Fibroblast of skin of scalp (primary cell): ENCODE data around the gene PIK3IP1.

Source experiments
- DNase-seq: peaks from one replicate; pipeline ENCODE4 v3.0.0-alpha.2; 2013

PIK3IP1 gene

GRCh38 chr22:31278626-31279326, 13.5 kb downstream of the PIK3IP1 start:
- no peak for DNase-seq

- DNase-seq, result no peak
These were observed 14.1 kb downstream of the PIK3IP1 start for GRCh38 chr22:31278151-31278621.

GRCh38 chr22:31277741-31278140, 14.5 kb downstream of the PIK3IP1 start:
- no peak for DNase-seq

DNA sequence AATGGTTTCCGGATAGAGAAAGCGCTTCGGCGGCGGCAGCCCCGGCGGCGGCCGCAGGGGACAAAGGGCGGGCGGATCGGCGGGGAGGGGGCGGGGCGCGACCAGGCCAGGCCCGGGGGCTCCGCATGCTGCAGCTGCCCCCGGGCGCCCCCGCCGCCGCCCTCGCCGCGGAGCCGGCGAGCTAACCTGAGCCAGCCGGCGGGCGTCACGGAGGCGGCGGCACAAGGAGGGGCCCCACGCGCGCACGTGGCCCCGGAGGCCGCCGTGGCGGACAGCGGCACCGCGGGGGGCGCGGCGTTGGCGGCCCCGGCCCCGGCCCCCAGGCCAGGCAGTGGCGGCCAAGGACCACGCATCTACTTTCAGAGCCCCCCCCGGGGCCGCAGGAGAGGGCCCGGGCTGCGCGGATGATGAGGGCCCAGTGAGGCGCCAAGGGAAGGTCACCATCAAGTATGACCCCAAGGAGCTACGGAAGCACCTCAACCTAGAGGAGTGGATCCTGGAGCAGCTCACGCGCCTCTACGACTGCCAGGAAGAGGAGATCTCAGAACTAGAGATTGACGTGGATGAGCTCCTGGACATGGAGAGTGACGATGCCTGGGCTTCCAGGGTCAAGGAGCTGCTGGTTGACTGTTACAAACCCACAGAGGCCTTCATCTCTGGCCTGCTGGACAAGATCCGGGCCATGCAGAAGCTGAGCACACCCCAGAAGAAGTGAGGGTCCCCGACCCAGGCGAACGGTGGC, 15.7 kb downstream of the PIK3IP1 start:
- DNase-seq, result no peak

GRCh38 chr22:31275576-31275975, 16.7 kb downstream of the PIK3IP1 start:
- DNase-seq, result no peak

- DNase-seq, result no peak
These were observed 17.3 kb downstream of the PIK3IP1 start for GRCh38 chr22:31275018-31275417.

- DNase-seq, result no peak
These were observed 18.3 kb downstream of the PIK3IP1 start for GRCh38 chr22:31274017-31274416.

DNA sequence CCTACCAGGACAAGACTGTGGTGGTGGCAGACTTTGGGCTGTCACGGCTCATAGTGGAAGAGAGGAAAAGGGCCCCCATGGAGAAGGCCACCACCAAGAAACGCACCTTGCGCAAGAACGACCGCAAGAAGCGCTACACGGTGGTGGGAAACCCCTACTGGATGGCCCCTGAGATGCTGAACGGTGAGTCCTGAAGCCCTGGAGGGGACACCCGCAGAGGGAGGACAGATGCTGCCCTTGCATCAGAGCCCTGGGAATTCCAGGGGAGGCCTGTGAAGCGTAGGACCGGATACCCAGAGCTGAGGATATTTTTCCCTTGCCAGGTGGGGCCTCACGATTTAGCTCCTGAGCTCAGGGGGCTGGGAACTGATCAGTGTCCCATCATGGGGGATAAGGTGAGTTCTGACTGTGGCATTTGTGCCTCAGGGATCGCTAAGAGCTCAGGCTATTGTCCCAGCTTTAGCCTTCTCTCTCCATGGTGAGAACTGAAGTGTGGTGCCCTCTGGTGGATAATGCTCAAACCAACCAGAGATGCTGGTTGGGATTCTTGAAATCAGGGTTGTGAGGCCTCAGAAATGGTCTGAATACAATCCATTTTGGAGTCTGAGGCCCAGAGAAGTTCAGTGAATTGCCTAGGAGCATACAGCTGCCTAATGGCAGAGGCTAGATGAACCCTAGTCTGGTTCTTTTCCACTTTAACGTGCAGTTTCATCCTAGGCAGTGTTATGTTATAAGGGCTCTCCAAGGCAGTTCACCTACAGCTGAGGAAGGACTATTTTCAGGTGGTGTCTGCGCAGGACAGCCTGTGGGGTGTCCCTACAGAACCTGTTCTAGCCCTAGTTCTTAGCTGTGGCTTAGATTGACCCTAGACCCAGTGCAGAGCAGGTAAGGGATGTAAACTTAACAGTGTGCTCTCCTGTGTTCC, 19.5 kb downstream of the PIK3IP1 start:
- peak; percentile 67 for DNase-seq

DNA sequence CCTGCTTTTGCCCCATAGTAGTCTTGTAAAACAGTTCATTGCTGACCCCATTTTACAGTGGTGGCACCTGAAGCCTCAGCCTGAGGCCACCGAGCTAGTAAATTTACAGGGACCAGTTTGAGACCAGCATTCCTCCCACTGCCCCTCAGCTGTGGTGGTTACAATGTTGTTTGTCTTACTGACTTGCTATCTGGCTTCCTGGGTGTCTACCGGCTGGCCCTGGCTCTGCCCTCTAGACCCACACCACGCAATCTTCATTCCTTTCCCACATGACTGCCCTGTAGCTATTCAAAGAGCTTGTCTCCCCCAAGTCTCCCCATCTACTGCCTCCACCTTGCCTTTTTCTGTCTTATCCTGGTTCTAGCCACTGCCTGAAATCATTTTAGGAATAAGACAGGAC, 20.8 kb downstream of the PIK3IP1 start:
- DNase-seq, result no peak

GRCh38 chr22:31271026-31271425, 21.3 kb downstream of the PIK3IP1 start:
- DNase-seq, result no peak

DNA sequence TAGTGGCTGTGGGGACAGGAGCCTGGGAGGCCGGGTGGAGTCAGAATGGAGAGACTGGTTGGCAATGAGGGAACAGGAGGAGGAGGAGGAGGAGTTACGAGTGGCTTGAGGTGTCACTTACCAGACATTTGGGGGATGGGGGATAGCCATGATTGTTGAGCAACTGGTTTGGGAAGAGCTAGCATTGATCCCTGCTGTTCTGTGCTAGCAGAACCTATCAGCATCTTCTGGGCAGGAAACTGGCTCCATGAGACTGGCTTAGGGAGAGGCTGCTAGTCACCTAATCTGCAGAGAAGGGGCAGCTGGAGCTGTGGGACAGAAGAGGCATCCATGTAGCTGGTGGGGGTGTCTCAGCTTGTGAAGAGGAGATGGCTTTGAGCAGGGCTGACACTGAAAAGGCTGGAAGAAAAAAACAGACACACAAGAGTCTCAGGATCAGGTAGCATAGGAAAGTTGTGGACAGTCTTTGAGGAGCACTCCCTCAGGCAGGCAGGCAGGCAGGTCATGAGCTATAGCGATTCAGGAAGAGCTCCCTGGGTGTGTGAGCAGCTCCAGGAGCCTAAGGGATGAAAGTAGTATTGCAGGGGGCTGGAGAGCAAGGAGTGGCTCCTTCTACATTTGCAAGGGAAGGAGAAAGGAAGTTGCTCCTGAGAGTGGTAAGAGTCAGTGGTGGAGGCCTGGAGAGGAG, 22.3 kb downstream of the PIK3IP1 start:
- DNase-seq, result no peak

DNA sequence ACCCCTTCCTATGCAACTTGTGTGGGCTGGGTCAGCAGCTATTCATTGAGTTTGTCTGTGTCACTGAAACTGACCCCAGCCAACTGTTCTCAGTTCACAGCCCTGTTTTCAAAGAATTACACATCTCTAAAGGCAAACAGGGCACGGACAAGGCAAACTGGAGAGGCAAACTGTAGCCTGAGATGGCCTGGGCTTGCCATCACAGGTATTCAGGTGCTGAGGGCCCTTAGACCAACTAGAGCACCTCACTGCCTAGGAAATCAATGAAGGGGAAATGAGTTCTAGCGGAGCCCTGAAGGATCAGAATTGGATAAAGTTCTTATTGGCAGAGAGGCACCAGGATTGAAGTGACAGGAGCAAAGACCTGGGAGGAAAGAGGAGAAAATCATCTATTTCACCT, 24.0 kb downstream of the PIK3IP1 start:
- DNase-seq, result no peak

GRCh38 chr22:31263896-31264640, 28.2 kb downstream of the PIK3IP1 start:
- no peak for DNase-seq

DNA sequence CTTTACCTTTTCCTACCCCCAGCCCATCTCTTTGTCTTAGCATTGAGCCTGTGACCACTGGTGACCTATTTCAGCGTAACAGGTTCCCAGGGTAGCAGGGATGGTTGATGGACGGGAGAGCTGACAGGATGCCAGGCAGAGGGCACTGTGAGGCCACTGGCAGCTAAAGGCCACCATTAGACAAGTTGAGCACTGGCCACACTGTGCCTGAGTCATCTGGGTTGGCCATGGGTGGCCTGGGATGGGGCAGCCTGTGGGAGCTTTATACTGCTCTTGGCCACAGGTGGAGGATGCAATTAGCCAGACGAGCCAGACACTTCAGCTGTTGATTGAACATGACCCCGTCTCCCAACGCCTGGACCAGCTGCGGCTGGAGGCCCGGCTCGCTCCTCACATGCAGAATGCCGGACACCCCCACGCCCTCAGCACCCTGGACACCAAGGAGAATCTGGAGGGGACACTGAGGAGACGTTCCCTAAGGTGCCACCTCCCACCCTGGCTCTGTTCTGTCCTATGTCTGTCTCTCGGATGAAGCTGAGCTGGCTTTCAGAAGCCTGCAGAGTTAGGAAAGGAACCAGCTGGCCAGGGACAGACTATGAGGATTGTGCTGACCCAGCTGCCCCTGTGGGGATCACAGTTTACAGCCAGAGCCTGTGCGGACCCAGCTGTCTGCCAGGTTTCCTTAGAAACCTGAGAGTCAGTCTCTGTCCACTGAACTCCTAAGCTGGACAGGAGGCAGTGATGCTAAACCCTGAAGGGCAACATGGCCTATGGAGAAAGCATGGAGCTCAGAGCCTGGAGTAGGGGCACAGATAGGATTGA, 29.8 kb downstream of the PIK3IP1 start:
- DNase-seq, result no peak

DNA sequence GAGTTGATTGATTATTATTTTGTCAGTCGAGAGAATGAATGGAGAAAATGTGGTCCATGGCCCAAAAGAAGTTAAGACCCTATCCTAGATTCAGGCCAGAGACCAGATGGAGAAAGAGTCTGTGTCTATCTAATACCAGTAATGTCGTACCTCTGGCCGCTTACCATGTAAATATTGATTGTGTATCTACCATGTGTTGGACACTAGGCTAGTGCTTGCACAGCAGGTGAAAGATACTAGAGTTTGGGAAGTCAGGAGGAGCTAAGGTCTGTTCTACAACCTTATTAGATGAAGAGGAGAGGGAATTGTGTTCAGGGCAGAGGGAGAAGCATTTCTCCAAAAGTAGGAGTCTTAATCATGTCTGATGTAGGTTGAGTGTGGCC, 31.8 kb downstream of the PIK3IP1 start:
- no peak for DNase-seq

GRCh38 chr22:31259798-31260473, 32.4 kb downstream of the PIK3IP1 start:
- DNase-seq, result no peak

DNA sequence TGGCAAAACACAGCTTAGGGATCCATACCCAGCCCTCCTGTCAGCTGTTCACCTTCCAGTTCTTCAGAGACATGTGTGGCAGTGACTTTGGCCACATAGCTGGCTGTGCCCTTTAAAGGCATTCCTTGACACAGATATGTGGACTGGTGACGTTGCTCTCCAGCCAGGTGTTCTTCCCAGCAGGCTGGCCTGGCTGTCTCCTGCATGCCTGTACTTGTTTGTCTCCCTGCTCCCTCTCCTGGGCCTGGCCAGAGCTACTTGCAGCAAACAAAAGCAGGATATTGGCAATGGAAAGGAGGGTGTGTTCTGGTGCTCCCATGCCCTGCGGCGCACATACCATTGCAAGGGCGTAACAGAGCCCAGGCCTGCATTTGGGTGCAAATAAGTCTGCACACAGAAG, 38.3 kb downstream of the PIK3IP1 start:
- DNase-seq, result no peak

DNA sequence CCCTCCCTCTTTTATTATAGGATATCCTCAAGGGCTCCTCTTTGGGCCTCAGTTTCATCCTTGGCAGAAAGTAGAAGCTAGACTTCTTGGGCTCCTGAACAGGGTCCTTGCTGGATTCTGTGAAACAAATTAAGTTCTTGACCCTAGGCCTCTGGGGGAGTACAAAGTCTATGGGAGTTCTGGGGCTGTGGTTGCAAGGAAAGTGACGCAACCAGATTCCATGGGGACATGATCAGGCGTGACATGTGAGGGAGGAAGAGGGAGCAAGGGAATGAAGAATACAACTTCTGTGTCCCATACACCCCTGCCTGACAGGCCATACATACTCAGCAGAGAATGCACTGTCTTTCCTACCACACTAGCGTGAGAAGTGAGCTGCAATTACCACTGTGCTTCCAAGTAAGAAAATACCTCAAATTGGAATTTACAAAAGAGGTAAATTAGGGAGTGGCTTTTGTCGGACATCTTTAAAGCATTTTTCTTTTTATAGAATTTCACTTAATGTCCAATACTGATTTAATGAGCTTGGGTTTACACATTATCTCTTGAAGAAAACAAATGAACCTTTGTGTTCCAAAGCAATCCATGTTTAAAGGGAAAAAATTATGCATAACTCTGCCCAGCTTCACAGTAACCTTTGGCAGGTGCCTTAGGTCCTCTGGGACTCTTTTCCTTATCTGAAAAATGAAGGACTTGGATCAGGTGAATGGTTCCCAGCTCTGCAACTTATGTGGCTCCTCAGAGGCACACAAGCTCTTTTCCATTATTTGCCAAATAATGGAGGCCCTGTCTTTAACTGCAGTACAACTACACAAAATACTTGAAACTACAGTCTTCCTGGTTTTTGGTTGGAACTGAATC, 41.3 kb downstream of the PIK3IP1 start:
- DNase-seq, result peak; percentile 47
